BE2C (cell line): ENCODE measurements around the gene ADCY9.

Source experiments
- DNase-seq: peaks from one replicate; pipeline ENCODE4 v3.0.0-alpha.2; 2020
- H3K27me3 ChIP-seq: fragments of 250-450 bp; sonication (Bioruptor Pico); 2 replicates; pipeline ENCODE4 v1.5.1; 2020; ENCODE audit warnings: mild to moderate bottlenecking
- H3K36me3 ChIP-seq: fragments of 250-450 bp; sonication (Bioruptor Pico); 2 replicates; pipeline ENCODE4 v1.5.1; 2020; ENCODE audit warnings: mild to moderate bottlenecking
- H3K4me1 ChIP-seq: fragments of 250-450 bp; sonication (Bioruptor Pico); 2 replicates; pipeline ENCODE4 v1.5.1; 2020
- H3K4me3 ChIP-seq: 2 replicates; pipeline ENCODE4 v1.5.1; 2011; ENCODE audit warnings: low read depth, low read length
- H3K9me3 ChIP-seq: fragments of 250-450 bp; sonication (Bioruptor Pico); 2 replicates; pipeline ENCODE4 v1.5.1; 2020
- TF ChIP-seq, protein P1 (sequence below): IDR thresholded peaks from 2 replicates; pipeline ENCODE4 v1.5.1; 2012; ENCODE audit warnings: mild to moderate bottlenecking, low read depth, low read length

The ADCY9 gene

GRCh38 chr16:4060823-4061222 lies 55.4 kb downstream of the ADCY9 start:
- Histone ChIP-seq H3K27me3 (no peaks in the 10 kb centered on the region), H3K9me3 (no peaks in the 10 kb centered on the region), H3K36me3 (peaks cover 3% of the 10 kb centered on the region; the same call in 1 of the 2 replicates), H3K4me1 (no peaks in the 10 kb centered on the region), H3K4me3 (no peak overlapping the region)
- DNase-seq, result no peak
- TF ChIP-seq, protein P1, sequence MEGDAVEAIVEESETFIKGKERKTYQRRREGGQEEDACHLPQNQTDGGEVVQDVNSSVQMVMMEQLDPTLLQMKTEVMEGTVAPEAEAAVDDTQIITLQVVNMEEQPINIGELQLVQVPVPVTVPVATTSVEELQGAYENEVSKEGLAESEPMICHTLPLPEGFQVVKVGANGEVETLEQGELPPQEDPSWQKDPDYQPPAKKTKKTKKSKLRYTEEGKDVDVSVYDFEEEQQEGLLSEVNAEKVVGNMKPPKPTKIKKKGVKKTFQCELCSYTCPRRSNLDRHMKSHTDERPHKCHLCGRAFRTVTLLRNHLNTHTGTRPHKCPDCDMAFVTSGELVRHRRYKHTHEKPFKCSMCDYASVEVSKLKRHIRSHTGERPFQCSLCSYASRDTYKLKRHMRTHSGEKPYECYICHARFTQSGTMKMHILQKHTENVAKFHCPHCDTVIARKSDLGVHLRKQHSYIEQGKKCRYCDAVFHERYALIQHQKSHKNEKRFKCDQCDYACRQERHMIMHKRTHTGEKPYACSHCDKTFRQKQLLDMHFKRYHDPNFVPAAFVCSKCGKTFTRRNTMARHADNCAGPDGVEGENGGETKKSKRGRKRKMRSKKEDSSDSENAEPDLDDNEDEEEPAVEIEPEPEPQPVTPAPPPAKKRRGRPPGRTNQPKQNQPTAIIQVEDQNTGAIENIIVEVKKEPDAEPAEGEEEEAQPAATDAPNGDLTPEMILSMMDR, result no peak

GRCh38 chr16:4060009-4060408 lies 56.2 kb downstream of the ADCY9 start:
- Histone ChIP-seq H3K27me3 (no peaks in the 10 kb centered on the region), H3K4me1 (no peaks in the 10 kb centered on the region), H3K9me3 (no peaks in the 10 kb centered on the region; the same call in 1 of the 2 replicates), H3K36me3 (peaks cover 3% of the 10 kb centered on the region; the same call in 1 of the 2 replicates), H3K4me3 (no peak overlapping the region)
- no peak for DNase-seq
- TF ChIP-seq, protein P1, result no peak

DNA sequence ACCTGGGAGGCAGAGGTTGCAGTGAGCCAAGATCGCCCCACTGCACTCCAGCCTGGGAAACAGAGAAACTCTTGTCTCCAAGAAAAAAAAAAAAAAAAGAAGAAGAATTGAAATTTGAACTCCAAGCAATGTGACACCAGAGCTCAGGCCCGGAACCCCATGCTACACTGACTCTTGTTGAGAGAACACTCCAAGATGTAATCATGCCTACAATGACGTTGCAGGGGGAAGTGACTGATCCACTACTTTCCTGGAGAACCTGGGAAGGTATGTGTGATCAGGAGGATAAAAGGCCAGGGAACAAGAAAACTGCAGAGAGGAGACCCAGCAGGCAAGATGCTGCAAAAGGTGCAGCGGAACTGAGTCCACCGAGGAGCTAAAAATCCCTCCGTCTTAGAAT lies 57.9 kb downstream of the ADCY9 start:
- Histone ChIP-seq H3K36me3 (peaks cover 3% of the 10 kb centered on the region; the same call in 1 of the 2 replicates), H3K4me3 (no peak overlapping the region), H3K4me1 (no peaks in the 10 kb centered on the region), H3K27me3 (no peaks in the 10 kb centered on the region), H3K9me3 (no peaks in the 10 kb centered on the region; the same call in 1 of the 2 replicates)
- DNase-seq, result no peak
- TF ChIP-seq, protein P1, result no peak

DNA sequence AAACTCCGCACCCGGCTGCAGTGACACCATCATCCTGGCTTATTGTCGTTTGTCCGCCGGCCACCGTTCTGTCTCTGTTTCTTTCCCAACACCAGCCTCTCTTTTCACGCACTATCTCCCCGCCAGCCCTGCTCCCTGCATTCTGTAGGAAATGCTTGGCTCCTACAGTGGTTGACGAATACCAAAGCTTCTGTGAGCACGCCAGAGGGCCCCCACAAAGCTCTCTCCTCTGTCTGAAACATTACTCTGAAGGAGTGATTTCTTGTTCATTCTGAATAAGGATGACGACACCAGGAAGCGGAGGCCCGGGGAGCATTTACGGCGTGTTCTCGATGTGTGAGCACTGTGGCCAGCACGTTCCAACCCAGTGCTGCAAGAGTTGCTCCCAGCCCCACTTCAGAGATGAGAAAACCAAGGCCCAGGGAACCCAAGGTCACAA lies 58.8 kb downstream of the ADCY9 start:
- H3K9me3 ChIP-seq, result no peaks in the 10 kb centered on the region; the same call in 1 of the 2 replicates
- H3K36me3 ChIP-seq, result peaks cover 2% of the 10 kb centered on the region; the same call in 1 of the 2 replicates
- H3K4me3 ChIP-seq, result no peak overlapping the region
- TF ChIP-seq, protein P1, result no peak
- no peaks in the 10 kb centered on the region for H3K4me1 ChIP-seq
- no peaks in the 10 kb centered on the region for H3K27me3 ChIP-seq
- DNase-seq, result no peak

GRCh38 chr16:4056161-4057105 lies 59.8 kb downstream of the ADCY9 start:
- H3K4me3 ChIP-seq, result no peak overlapping the region
- DNase-seq, result no peak

More at GRCh38 chr16:4056161-4057105, 59.8 kb downstream of the ADCY9 start:
- no peaks in the 10 kb centered on the region for H3K4me1 ChIP-seq
- H3K36me3 ChIP-seq, result no peaks in the 10 kb centered on the region
- no peaks in the 10 kb centered on the region; the same call in 1 of the 2 replicates for H3K9me3 ChIP-seq
- TF ChIP-seq, protein P1, result no peak
- H3K27me3 ChIP-seq, result no peaks in the 10 kb centered on the region
